WTC11 (cell line): Measurements from ENCODE around the gene ODAD3. TPM values are rescaled to one million over a fixed set of nuclear protein-coding genes. Genes with fewer than 3 reads are reported as not detected.
A peak's percentile ranks its signal among the peaks of the same experiment; 100 is the strongest.
"Not testable (repeated sequence)": the region's sequence is repeated elsewhere in the genome, so short reads cannot be mapped to it uniquely, and the experiment has no call there.

Experiments used
- ATAC-seq: fragments of 200-7000 bp; cut with Tn5 transposase; 2 replicates; pipeline ENCODE4 v1.10.0; 2021; ENCODE audit warnings: mild to moderate bottlenecking, moderate library complexity
- CTCF ChIA-PET: fragments of 300-600 bp; sonication (Branson Sonifier 250); formaldehyde crosslinking; loops from one replicate; lab custom pipeline; 2021; ENCODE audit warnings: antibody characterized with exemption; lab: Charles Lee
- POLR2A ChIA-PET: fragments of 350-600 bp; sonication (Branson Sonifier 250); formaldehyde crosslinking; loops from one replicate; lab custom pipeline; 2021; ENCODE audit warnings: antibody characterized with exemption; lab: Charles Lee
- DNase-seq: peaks from one replicate; pipeline ENCODE4 v3.0.0; 2021; ENCODE audit warnings: low spot score
- H3K27ac Mint-ChIP-seq: 2 replicates; pipeline ENCODE4 v1.8.0; 2021; ENCODE audit warnings: mixed read lengths
- H3K27me3 Mint-ChIP-seq: 2 replicates; pipeline ENCODE4 v1.8.0; 2021; ENCODE audit warnings: low read depth, mild to moderate bottlenecking, moderate library complexity, mixed read lengths
- H3K36me3 Mint-ChIP-seq: 2 replicates; pipeline ENCODE4 v1.8.0; 2021; ENCODE audit warnings: mixed read lengths
- H3K4me1 Mint-ChIP-seq: 2 replicates; pipeline ENCODE4 v1.8.0; 2022; ENCODE audit warnings: mixed read lengths
- H3K4me3 Mint-ChIP-seq: 2 replicates; pipeline ENCODE4 v1.8.0; 2021; ENCODE audit warnings: mild to moderate bottlenecking, moderate library complexity, mixed read lengths
- H3K9me3 Mint-ChIP-seq: 2 replicates; pipeline ENCODE4 v1.8.0; 2021; ENCODE audit warnings: mixed read lengths
- FOXJ3 ChIP-seq: sonication (generic); formaldehyde crosslinking; IDR thresholded peaks from 2 replicates; pipeline ENCODE4 v1.9.0; 2021; ENCODE audit warnings: missing genetic modification reagents, mild to moderate bottlenecking, borderline replicate concordance
- GTF2I ChIP-seq: fragments of 250-450 bp; sonication (Bioruptor Pico); conservative IDR thresholded peaks from 2 replicates; pipeline ENCODE4 v1.4.0; 2021; ENCODE audit warnings: mild to moderate bottlenecking
- SP1 ChIP-seq: sonication (generic); formaldehyde crosslinking; conservative IDR thresholded peaks from 2 replicates; pipeline ENCODE4 v1.8.1; 2022; ENCODE audit warnings: missing genetic modification reagents
- ZNF121 ChIP-seq: sonication (generic); formaldehyde crosslinking; IDR thresholded peaks from 2 replicates; pipeline ENCODE4 v1.8.0; 2023; ENCODE audit warnings: missing genetic modification reagents
- ZNF532 ChIP-seq: fragments of 250-450 bp; sonication (Bioruptor Pico); IDR thresholded peaks from 2 replicates; pipeline ENCODE4 v1.9.0; 2021; ENCODE audit warnings: mild to moderate bottlenecking, borderline replicate concordance
- total RNA-seq: library from RNA; stranded (reverse); gene quantifications from 3 replicates; pipeline ENCODE4 v1.2.3, GENCODE V29; 2021
- TF ChIP-seq, protein P1 (sequence below): fragments of 250-450 bp; sonication (Bioruptor Pico); IDR thresholded peaks from 2 replicates; pipeline ENCODE4 v1.8.0; 2021; ENCODE audit warnings: mild to moderate bottlenecking
- TF ChIP-seq, protein P2 (sequence below): fragments of 200-600 bp; IDR thresholded peaks from 2 replicates; pipeline ENCODE4 v1.8.0; 2022; ENCODE audit warnings: antibody characterized with exemption

Gene ODAD3
- total RNA-seq, 1 experiment from 2014 or later = 4.1 TPM

GRCh38 chr19:11456659-11457058 lies 21.7 kb upstream of the ODAD3 start:
- H3K9me3 Mint-ChIP-seq = no peaks in the 10 kb centered on the region
- no peaks in the 10 kb centered on the region for H3K36me3 Mint-ChIP-seq
- DNase-seq = no peak
- ChIA-PET CTCF (interaction anchor here (1.0 to 1.7 kb wide), 2 partner anchors 26 to 73 kb away, joined by 4 to 12 read pairs; no protein-coding TSS in a partner anchor), POLR2A (no interaction called here)
- peaks cover 23% of the 10 kb centered on the region for H3K4me1 Mint-ChIP-seq
- no peak for ATAC-seq
- no peaks in the 10 kb centered on the region for H3K27me3 Mint-ChIP-seq
- no peak overlapping the region for H3K27ac Mint-ChIP-seq
- H3K4me3 Mint-ChIP-seq = no peak overlapping the region
- TF ChIP-seq SP1 (no peak), GTF2I (CRISPR knock-in tag) (peak; percentile 54; the same call in 1 of the 2 replicates), ZNF121 (CRISPR knock-in tag) (peak; percentile 87), FOXJ3 (CRISPR knock-in tag) (no peak), ZNF532 (CRISPR knock-in tag) (no peak)

DNA sequence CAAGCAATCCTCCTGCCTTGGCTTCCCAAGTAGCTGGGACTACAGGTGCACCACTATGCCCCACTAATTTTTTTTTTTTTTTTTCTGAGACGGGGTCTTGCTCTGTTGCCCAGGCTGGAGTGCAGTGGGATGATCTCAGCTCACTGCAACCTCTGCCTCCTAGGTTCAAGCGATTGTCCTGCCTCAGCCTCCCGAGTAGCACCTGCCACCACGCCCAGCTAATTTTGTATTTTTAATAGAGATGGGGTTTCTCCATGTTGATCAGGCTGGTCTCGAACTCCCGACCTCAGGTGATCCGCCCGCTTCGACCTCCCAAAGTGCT lies 20.3 kb upstream of the ODAD3 start:
- H3K4me3 Mint-ChIP-seq, DNase-seq, H3K9me3 Mint-ChIP-seq, H3K27me3 Mint-ChIP-seq, ATAC-seq, H3K27ac Mint-ChIP-seq, H3K36me3 Mint-ChIP-seq, POLR2A ChIA-PET: not testable (repeated sequence)
- peaks cover 28% of the 10 kb centered on the region for H3K4me1 Mint-ChIP-seq
- CTCF ChIA-PET = interaction anchor here (1.7 kb wide), 1 partner anchor 27 kb away, joined by 12 read pairs; no protein-coding TSS in a partner anchor

GRCh38 chr19:11453468-11454341 lies 18.8 kb upstream of the ODAD3 start:
- Mint-ChIP-seq H3K27ac (peak overlapping the region; percentile 93), H3K36me3 (peaks cover 2% of the 10 kb centered on the region; the same call in 1 of the 2 replicates), H3K4me3 (no peak overlapping the region; the same call in 1 of the 2 replicates), H3K9me3 (no peaks in the 10 kb centered on the region), H3K4me1 (peaks cover 28% of the 10 kb centered on the region), H3K27me3 (no peaks in the 10 kb centered on the region; the same call in 1 of the 2 replicates)
- ChIA-PET POLR2A (no interaction called here), CTCF (interaction anchor here (1.8 to 2.4 kb wide), 7 partner anchors 10 to 160 kb away, joined by 6 to 27 read pairs (median 10); partner anchors contain the start of genes ELAVL3, EPOR, ODAD3 and PRKCSH)
- DNase-seq (peak; percentile 64), ATAC-seq (peak; percentile 49)
- TF ChIP-seq, protein P1, sequence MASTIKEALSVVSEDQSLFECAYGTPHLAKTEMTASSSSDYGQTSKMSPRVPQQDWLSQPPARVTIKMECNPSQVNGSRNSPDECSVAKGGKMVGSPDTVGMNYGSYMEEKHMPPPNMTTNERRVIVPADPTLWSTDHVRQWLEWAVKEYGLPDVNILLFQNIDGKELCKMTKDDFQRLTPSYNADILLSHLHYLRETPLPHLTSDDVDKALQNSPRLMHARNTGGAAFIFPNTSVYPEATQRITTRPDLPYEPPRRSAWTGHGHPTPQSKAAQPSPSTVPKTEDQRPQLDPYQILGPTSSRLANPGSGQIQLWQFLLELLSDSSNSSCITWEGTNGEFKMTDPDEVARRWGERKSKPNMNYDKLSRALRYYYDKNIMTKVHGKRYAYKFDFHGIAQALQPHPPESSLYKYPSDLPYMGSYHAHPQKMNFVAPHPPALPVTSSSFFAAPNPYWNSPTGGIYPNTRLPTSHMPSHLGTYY (CRISPR knock-in tag) = no peak
- TF ChIP-seq, protein P2, sequence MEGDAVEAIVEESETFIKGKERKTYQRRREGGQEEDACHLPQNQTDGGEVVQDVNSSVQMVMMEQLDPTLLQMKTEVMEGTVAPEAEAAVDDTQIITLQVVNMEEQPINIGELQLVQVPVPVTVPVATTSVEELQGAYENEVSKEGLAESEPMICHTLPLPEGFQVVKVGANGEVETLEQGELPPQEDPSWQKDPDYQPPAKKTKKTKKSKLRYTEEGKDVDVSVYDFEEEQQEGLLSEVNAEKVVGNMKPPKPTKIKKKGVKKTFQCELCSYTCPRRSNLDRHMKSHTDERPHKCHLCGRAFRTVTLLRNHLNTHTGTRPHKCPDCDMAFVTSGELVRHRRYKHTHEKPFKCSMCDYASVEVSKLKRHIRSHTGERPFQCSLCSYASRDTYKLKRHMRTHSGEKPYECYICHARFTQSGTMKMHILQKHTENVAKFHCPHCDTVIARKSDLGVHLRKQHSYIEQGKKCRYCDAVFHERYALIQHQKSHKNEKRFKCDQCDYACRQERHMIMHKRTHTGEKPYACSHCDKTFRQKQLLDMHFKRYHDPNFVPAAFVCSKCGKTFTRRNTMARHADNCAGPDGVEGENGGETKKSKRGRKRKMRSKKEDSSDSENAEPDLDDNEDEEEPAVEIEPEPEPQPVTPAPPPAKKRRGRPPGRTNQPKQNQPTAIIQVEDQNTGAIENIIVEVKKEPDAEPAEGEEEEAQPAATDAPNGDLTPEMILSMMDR = peak; percentile 46; the same call in 1 of the 2 replicates

DNA sequence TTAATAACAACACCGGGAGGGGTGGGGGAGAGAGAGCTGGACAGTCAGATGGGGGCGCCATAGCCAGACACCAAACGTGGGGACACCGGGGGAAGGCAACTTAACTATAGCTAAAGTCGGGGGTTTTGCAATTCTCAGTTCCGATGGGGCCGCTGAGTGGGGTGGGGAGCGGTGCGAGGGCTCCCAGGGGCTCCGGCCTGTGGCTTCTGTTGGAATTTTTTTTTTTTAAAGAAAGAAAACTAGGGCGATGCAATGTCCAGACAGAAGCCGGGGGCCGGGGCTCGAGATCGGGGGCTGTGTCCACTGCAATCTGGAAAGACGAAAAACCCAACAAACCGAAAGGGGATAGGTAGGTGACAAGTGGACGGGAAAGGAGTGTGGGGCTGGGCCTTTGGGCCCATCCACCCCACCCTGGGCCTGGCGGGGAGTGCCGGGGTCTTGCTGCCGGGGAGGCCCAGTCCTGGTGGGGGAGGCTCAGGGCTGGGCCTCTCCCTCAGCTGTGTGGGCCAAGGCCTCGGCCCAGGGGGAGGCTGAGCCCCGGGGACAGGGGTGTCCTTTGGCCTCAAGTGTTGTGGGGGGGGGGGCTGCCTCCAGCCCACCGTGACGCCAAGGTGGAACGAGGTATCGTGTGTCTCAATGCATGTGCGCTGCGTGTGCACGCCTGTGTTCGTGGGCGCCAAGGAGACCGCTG lies 17.8 kb upstream of the ODAD3 start:
- no peak; the same call in 1 of the 2 replicates for ATAC-seq
- no peaks in the 10 kb centered on the region for H3K9me3 Mint-ChIP-seq
- DNase-seq = peak; percentile 50
- H3K4me1 Mint-ChIP-seq = peaks cover 28% of the 10 kb centered on the region
- H3K27ac Mint-ChIP-seq = peak overlapping the region; percentile 83; the same call in 1 of the 2 replicates
- no peak for TF ChIP-seq ZNF121 (CRISPR knock-in tag)
- TF ChIP-seq, protein P2 = no peak
- POLR2A ChIA-PET = interaction anchor here (1.1 kb wide), 1 partner anchor 30 kb away, joined by 8 read pairs; no protein-coding TSS in a partner anchor
- H3K27me3 Mint-ChIP-seq = no peaks in the 10 kb centered on the region; the same call in 1 of the 2 replicates
- H3K4me3 Mint-ChIP-seq = peak overlapping the region; percentile 38
- CTCF ChIA-PET = interaction anchor here (0.5 to 2.4 kb wide), 28 partner anchors 9 to 791 kb away, joined by 3 to 37 read pairs (median 6); partner anchors contain the start of genes CCDC159, ECSIT, ELAVL3 and EPOR
- peaks cover 2% of the 10 kb centered on the region; the same call in 1 of the 2 replicates for H3K36me3 Mint-ChIP-seq
